B cell (primary cell): Measurements from ENCODE around the gene FYB2.

ENCODE experiments used
- CTCF ChIP-seq: fragments of 200-600 bp; IDR thresholded peaks from one replicate; pipeline ENCODE4 v1.8.0; 2022; ENCODE audit warnings: antibody characterized with exemption, mild to moderate bottlenecking
- EZH2 ChIP-seq: IDR thresholded peaks from 2 replicates; pipeline ENCODE4 v1.6.1; 2012; ENCODE audit warnings: borderline replicate concordance, low read depth, mild to moderate bottlenecking, moderate library complexity, low read length; ENCODE audit not compliant: insufficient read depth, poor library complexity, severe bottlenecking

GRCh38 chr1:56675763-56676162, 143.4 kb downstream of the FYB2 start:
- TF ChIP-seq CTCF (no peak), EZH2 (no peak)
